Ureter (tissue), 1 donor: Measurements from ENCODE around the gene MS4A8. TPM values are rescaled to one million over a fixed set of nuclear protein-coding genes. Genes with fewer than 3 reads are reported as not detected.

ENCODE experiments used
- DNase-seq: peaks from one replicate; pipeline ENCODE4 v3.0.0-alpha.2; 2020; ENCODE audit warnings: low spot score
- total RNA-seq: library from RNA; stranded (reverse); gene quantifications from one replicate; pipeline ENCODE4 v1.2.4, GENCODE V29; 2023
- donor health status: DM: yes; HTN: yes; CAD: no.

MS4A8 gene
- total RNA-seq, 1 donor from 2014 or later: not detected

DNA sequence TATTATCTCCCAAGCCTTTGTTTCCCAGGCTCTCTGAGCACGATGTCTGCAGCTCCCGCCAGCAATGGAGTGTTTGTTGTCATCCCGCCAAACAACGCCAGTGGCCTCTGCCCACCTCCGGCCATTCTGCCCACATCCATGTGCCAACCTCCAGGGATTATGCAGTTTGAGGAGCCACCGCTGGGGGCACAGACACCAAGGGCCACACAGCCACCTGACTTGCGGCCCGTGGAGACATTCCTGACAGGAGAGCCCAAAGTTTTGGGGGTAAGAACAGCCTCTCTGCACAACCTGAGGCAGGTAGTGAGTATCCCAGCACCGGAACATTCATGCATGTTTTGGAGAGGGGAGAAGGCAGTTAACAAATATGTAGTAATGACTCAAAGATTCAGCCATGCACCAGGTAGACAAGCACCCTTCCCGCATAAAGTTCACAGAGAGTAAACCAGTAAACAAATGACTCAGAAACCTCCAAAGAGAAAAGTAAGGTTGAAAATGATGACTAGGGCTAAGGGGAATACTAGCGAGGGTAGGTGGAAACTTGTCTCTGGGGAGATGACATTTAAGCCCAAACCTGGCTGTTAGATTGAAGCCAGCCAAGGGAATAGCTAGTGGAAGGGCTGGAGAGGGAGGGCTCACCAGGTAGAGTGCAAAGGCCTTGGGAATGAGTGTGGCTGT, 64.4 kb downstream of the MS4A8 start:
- DNase-seq: no peak

DNA sequence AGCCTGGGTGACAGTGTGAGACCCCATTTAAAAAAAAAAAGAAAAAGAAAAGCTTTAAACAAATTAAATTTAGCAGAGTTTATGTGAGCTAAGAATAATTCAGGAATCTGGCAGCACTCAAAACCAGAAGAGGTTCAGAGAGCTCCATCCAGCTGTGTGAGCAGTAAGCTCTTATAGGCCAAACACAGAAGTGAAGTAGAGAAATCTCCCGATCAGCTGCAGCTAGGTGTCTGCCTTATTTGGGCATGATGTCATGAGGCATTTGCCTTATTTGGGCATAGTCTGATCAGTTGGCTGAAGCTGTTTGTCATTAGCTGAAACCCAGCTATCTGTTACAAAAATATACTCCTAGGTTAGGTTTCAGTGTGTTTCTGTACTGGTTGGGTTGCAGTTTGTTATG, 65.5 kb downstream of the MS4A8 start:
- DNase-seq: no peak

DNA sequence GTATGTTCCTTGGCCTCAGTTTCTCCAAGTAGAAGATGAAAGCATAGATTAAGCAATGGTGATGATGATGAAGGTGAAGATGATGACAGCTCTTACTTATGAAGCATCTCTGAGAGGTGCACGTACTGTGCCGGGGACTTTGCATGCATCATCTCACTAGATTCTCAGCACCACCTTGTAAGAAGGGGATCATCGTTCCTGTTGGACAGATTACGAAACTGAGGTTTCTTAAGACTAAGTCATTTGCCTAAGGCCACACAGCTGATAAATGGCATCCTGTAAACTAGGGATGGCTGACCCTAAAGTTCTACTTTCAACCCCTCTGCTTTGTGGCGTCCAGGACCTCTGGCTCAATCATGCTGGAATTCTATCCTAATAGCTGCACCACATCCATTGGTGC, 65.9 kb downstream of the MS4A8 start:
- no peak for DNase-seq

Other genes with a start within 250 kb of the MS4A8 start
- 0.49 TPM for gene MS4A1, start 243.8 kb upstream of the MS4A8 start, total RNA-seq
- gene MS4A12, start 206.8 kb upstream of the MS4A8 start, total RNA-seq: not detected
- gene MS4A13, start 184.2 kb upstream of the MS4A8 start, total RNA-seq: not detected
- not detected for gene MS4A18, start 25.1 kb downstream of the MS4A8 start, total RNA-seq
- not detected for gene MS4A15, start 57.3 kb downstream of the MS4A8 start, total RNA-seq
- not detected for gene MS4A10, start 85.7 kb downstream of the MS4A8 start, total RNA-seq
- 33.4 TPM for gene CCDC86, start 142.5 kb downstream of the MS4A8 start, total RNA-seq
- gene PTGDR2, start 156.3 kb downstream of the MS4A8 start, total RNA-seq: 0.13 TPM
- gene ZP1, start 167.9 kb downstream of the MS4A8 start, total RNA-seq: not detected
- 113 TPM for gene PRPF19, start 207.0 kb downstream of the MS4A8 start, total RNA-seq
- gene TMEM109, start 214.5 kb downstream of the MS4A8 start, total RNA-seq: 86.8 TPM
- gene TMEM132A, start 224.8 kb downstream of the MS4A8 start, total RNA-seq: 8.0 TPM